ENCODE results near the gene GP2.
"Not testable (repeated sequence)": the region's sequence is repeated elsewhere in the genome, so short reads cannot be mapped to it uniquely, and the experiment has no call there.

GP2 gene

GRCh38 chr16:20325005-20325404 lies 2.3 kb downstream of the GP2 start:
- no peak for DNase-seq (ENCODE audit: low read depth in 2 of 2)

- no peak for DNase-seq (ENCODE audit: low read depth in 2 of 2)
Measured at GRCh38 chr16:20323591-20324117, 3.7 kb downstream of the GP2 start.

GRCh38 chr16:20322696-20323095 lies 4.6 kb downstream of the GP2 start:
- no peak for DNase-seq (ENCODE audit: low read depth in 2 of 2)

GRCh38 chr16:20321671-20322070 lies 5.6 kb downstream of the GP2 start:
- DNase-seq (ENCODE audit: low read depth in 2 of 2) = no peak

- not testable (repeated sequence) for DNase-seq (ENCODE audit: low read depth in 2 of 2)
Measured at GRCh38 chr16:20321051-20321450, 6.3 kb downstream of the GP2 start.

- DNase-seq (ENCODE audit: low read depth in 2 of 2) = no peak
Measured at GRCh38 chr16:20320592-20320991, 6.7 kb downstream of the GP2 start.

GRCh38 chr16:20320178-20320577 lies 7.1 kb downstream of the GP2 start:
- no peak for DNase-seq (ENCODE audit: low read depth in 2 of 2)

- no peak for DNase-seq (ENCODE audit: low read depth in 2 of 2)
Measured at GRCh38 chr16:20319406-20319805, 7.9 kb downstream of the GP2 start.

- no peak for DNase-seq (ENCODE audit: low read depth in 2 of 2)
Measured at GRCh38 chr16:20318437-20318836, 8.9 kb downstream of the GP2 start.

GRCh38 chr16:20318006-20318405 lies 9.3 kb downstream of the GP2 start:
- no peak for DNase-seq (ENCODE audit: low read depth in 2 of 2)

GRCh38 chr16:20317117-20317516 lies 10.2 kb downstream of the GP2 start:
- no peak for DNase-seq (ENCODE audit: low read depth in 2 of 2)

- no peak for DNase-seq (ENCODE audit: low read depth in 2 of 2)
Measured at GRCh38 chr16:20316715-20317114, 10.6 kb downstream of the GP2 start.

GRCh38 chr16:20315764-20316163 lies 11.5 kb downstream of the GP2 start:
- no peak for DNase-seq (ENCODE audit: low read depth in 2 of 2)

GRCh38 chr16:20314575-20314974 lies 12.7 kb downstream of the GP2 start:
- DNase-seq (ENCODE audit: low read depth in 2 of 2) = no peak

GRCh38 chr16:20313741-20314140 lies 13.6 kb downstream of the GP2 start:
- no peak for DNase-seq (ENCODE audit: low read depth in 2 of 2)

GRCh38 chr16:20312536-20313095 lies 14.7 kb downstream of the GP2 start:
- not testable (repeated sequence) for DNase-seq (ENCODE audit: low read depth in 2 of 2)

- no peak for DNase-seq (ENCODE audit: low read depth in 2 of 2)
Measured at GRCh38 chr16:20311548-20311947, 15.8 kb downstream of the GP2 start.

- DNase-seq (ENCODE audit: low read depth in 2 of 2) = no peak
Measured at GRCh38 chr16:20310421-20311395, 16.6 kb downstream of the GP2 start.

- no peak for DNase-seq (ENCODE audit: low read depth in 2 of 2)
Measured at GRCh38 chr16:20309786-20310185, 17.5 kb downstream of the GP2 start.

- DNase-seq (ENCODE audit: low read depth in 2 of 2) = no peak
Measured at GRCh38 chr16:20308801-20309590, 18.3 kb downstream of the GP2 start.

- no peak for DNase-seq (ENCODE audit: low read depth in 2 of 2)
Measured at GRCh38 chr16:20308266-20308665, 19.0 kb downstream of the GP2 start.

- DNase-seq (ENCODE audit: low read depth in 2 of 2) = no peak
Measured at GRCh38 chr16:20307791-20308190, 19.5 kb downstream of the GP2 start.

Measured in stimulated activated CD4-positive, alpha-beta T cell treated with anti-CD3 and anti-CD28 coated beads, Interleukin-4, amount 100 ng/mL, for 48 hours (primary cell).